K562 (cell line): ENCODE data around the gene ABHD18. TPM values are rescaled to one million over a fixed set of nuclear protein-coding genes. Genes with fewer than 3 reads are reported as not detected.

Source experiments
- BRF1 ChIP-seq: IDR thresholded peaks from 3 replicates; pipeline ENCODE4 v1.6.1; 2011; ENCODE audit warnings: borderline replicate concordance, mild to moderate bottlenecking; ENCODE audit not compliant: insufficient read length; ENCODE audit errors: extremely low read depth
- DDX20 ChIP-seq: fragments of 450-650 bp; IDR thresholded peaks from 2 replicates; pipeline ENCODE4 v1.6.1; 2016; ENCODE audit warnings: missing genetic modification characterization, low read depth, mild to moderate bottlenecking, missing compliant biosample characterization, moderate library complexity
- E2F5 ChIP-seq: sonication (generic); formaldehyde crosslinking; IDR thresholded peaks from 2 replicates; pipeline ENCODE4 v1.8.0; 2022; ENCODE audit warnings: mild to moderate bottlenecking, missing genetic modification reagents
- E2F6 ChIP-seq, 2 experiments: IDR thresholded peaks; 2 replicates each; pipeline ENCODE4 v1.6.1; 2011; ENCODE audit warnings: borderline replicate concordance in 1 of 2, control low read depth in 1 of 2, low read depth in 1 of 2, low read length in 1 of 2, mild to moderate bottlenecking in 1 of 2, mixed read lengths in 1 of 2, moderate library complexity in 1 of 2; ENCODE audit not compliant: insufficient read depth in 1 of 2, insufficient read length in 1 of 2, poor library complexity in 1 of 2, severe bottlenecking in 1 of 2; ENCODE audit errors: extremely low read depth in 1 of 2
- ELF1 ChIP-seq: fragments of 200-800 bp; sonication (Bioruptor generic); IDR thresholded peaks from 2 replicates; pipeline ENCODE4 v1.6.1; 2016; ENCODE audit warnings: missing genetic modification characterization, missing compliant biosample characterization
- FOXP4 ChIP-seq: sonication (generic); formaldehyde crosslinking; IDR thresholded peaks from 2 replicates; pipeline ENCODE4 v1.8.0; 2022; ENCODE audit warnings: mild to moderate bottlenecking, missing genetic modification reagents, borderline replicate concordance
- HSF4 ChIP-seq: fragments of 250-450 bp; sonication (Bioruptor Pico); IDR thresholded peaks from 2 replicates; pipeline ENCODE4 v2.1.2; 2022; ENCODE audit warnings: mild to moderate bottlenecking, moderate library complexity, borderline replicate concordance
- KHSRP ChIP-seq: fragments of 450-650 bp; IDR thresholded peaks from 2 replicates; pipeline ENCODE4 v1.6.1; 2017
- MEIS2 ChIP-seq: fragments of 450-650 bp; IDR thresholded peaks from 2 replicates; pipeline ENCODE4 v1.6.1; 2014; ENCODE audit warnings: mild to moderate bottlenecking; ENCODE audit not compliant: partially characterized antibody
- MTA2 ChIP-seq: fragments of 450-650 bp; IDR thresholded peaks from 2 replicates; pipeline ENCODE4 v1.6.1; 2016; ENCODE audit warnings: low read depth
- RBM14 ChIP-seq: fragments of 200-400 bp; formaldehyde crosslinking; IDR thresholded peaks from 2 replicates; pipeline ENCODE4 v1.6.1; 2018; ENCODE audit warnings: low read depth, mild to moderate bottlenecking, low read length, moderate library complexity, borderline replicate concordance; ENCODE audit not compliant: insufficient read depth
- RBM39 ChIP-seq: fragments of 200-400 bp; formaldehyde crosslinking; optimal IDR thresholded peaks from 2 replicates; pipeline ENCODE3; 2018; ENCODE audit warnings: low read depth, low read length
- TRIM28 ChIP-seq: fragments of 450-650 bp; IDR thresholded peaks from 2 replicates; pipeline ENCODE4 v1.6.1; 2017
- ZBTB49 ChIP-seq: sonication (generic); formaldehyde crosslinking; IDR thresholded peaks from 2 replicates; pipeline ENCODE4 v1.8.0; 2022; ENCODE audit warnings: missing genetic modification reagents, mild to moderate bottlenecking, borderline replicate concordance
- ZC3H4 ChIP-seq: sonication (generic); formaldehyde crosslinking; IDR thresholded peaks from 2 replicates; pipeline ENCODE4 v1.9.0; 2021; ENCODE audit warnings: missing genetic modification reagents, borderline replicate concordance
- ZFP36 ChIP-seq: fragments of 150-350 bp; IDR thresholded peaks from 2 replicates; pipeline ENCODE4 v1.6.1; 2018; ENCODE audit warnings: low read length, low read depth; ENCODE audit not compliant: partially characterized antibody
- ZFP91 ChIP-seq: sonication (generic); formaldehyde crosslinking; IDR thresholded peaks from 2 replicates; pipeline ENCODE4 v1.8.0; 2022; ENCODE audit warnings: mild to moderate bottlenecking, missing genetic modification reagents
- ZNF282 ChIP-seq: sonication (generic); formaldehyde crosslinking; IDR thresholded peaks from 2 replicates; pipeline ENCODE4 v1.8.1; 2023; ENCODE audit warnings: missing genetic modification reagents
- ZNF75A ChIP-seq: fragments of 450-650 bp; formaldehyde crosslinking; IDR thresholded peaks from 2 replicates; pipeline ENCODE4 v1.4.0; 2020; ENCODE audit warnings: mild to moderate bottlenecking
- polyA plus RNA-seq, 8 experiments: library from polyadenylated mRNA; depleted of rRNA in 4 of 8; stranded (reverse) in 5 of 8; unstranded in 3 of 8; fragments of >200 nt; fragmentation: Nextera tagmentation in 2 of 8; fragmentation: Illumina TruSeq in 1 of 8; extraction: Ambion mirVana in 2 of 8; extraction: Trizol in 1 of 8; gene quantifications; 2 replicates each; pipeline versions ENCODE4 v1.2.1 to v1.2.3, GENCODE V29; 2011 to 2014; ENCODE audit warnings: inconsistent platforms in 1 of 8, missing spikeins in 1 of 8
- total RNA-seq, 7 experiments: library from RNA; depleted of rRNA in 6 of 7; stranded (reverse); fragments of >200 nt in 6 of 7; fragmentation: Illumina TruSeq in 2 of 7; extraction: Trizol in 2 of 7; gene quantifications; 2 replicates each; pipeline versions ENCODE4 v1.2.1 to v1.2.3, GENCODE V29; 2011 to 2021; ENCODE audit warnings: low replicate concordance in 1 of 7

The ABHD18 gene
- total and polyA plus RNA-seq, 9 of the 15 experiments (the other 6 are each of a cell fraction or from before 2014, with no cell fraction given), result 6.1 to 25.0 (median 16.0) TPM

- peak; percentile 71 to 77 for TF ChIP-seq E2F6 (IDR thresholded peaks at IDR 0.05; ENCODE audit: borderline replicate concordance in 1 of 2, extremely low read depth in 1 of 2, insufficient read depth in 1 of 2, insufficient read length in 1 of 2, low read depth in 1 of 2, low read length in 1 of 2, poor library complexity in 1 of 2, severe bottlenecking in 1 of 2)
- TF ChIP-seq RBM39, result no peak
- TF ChIP-seq RBM14, result no peak
- TF ChIP-seq ZFP91 (CRISPR knock-in tag), result no peak
- no peak for TF ChIP-seq ZFP36
- no peak for TF ChIP-seq ZNF75A (CRISPR knock-in tag)
- TF ChIP-seq ELF1, result peak; percentile 84
- TF ChIP-seq MTA2, result no peak
- TF ChIP-seq HSF4, result no peak
- no peak for TF ChIP-seq DDX20 (tag)
- 0 out of 2 replicates have a peak, but pooled peaks have one; percentile 23 for TF ChIP-seq TRIM28
- no peak for TF ChIP-seq FOXP4 (CRISPR knock-in tag)
- no peak for TF ChIP-seq KHSRP
- no peak for TF ChIP-seq BRF1
- TF ChIP-seq ZC3H4 (CRISPR knock-in tag), result peak; percentile 55; the same call in 1 of the 2 replicates
- TF ChIP-seq E2F5 (CRISPR knock-in tag), result peak; percentile 67; the same call in 1 of the 2 replicates
- no peak for TF ChIP-seq ZNF282 (CRISPR knock-in tag)
- peak; percentile 84 for TF ChIP-seq MEIS2
- TF ChIP-seq ZBTB49 (CRISPR knock-in tag), result no peak
Measured at GRCh38 chr4:127965062-127965802, at the start of gene ABHD18, which contains the start of gene MFSD8 (continued).
